Small intestine (tissue), 7 donors: Measurements from ENCODE around the gene ZDHHC4. TPM values are rescaled to one million over a fixed set of nuclear protein-coding genes. Genes with fewer than 3 reads are reported as not detected.

ENCODE experiments used
- DNase-seq, 2 donors: peaks; one replicate each; pipeline versions ENCODE4 v3.0.0 to v3.0.0-alpha.2; 2013
- FAIRE-seq: peaks from 2 replicates; lab custom pipeline; 2012; peaks lifted over from hg19 to GRCh38; lab: Jason Lieb, UNC
- H3K27ac ChIP-seq, 3 donors: one replicate each; pipeline ENCODE4 v1.5.1; 2013; ENCODE audit warnings: low read length in 2 of 3, mild to moderate bottlenecking in 2 of 3, control low read depth in 1 of 3, inconsistent platforms in 1 of 3, low read depth in 1 of 3, moderate library complexity in 1 of 3
- H3K27me3 ChIP-seq, 3 donors: one replicate each; pipeline ENCODE4 v1.6.1; 2013; ENCODE audit warnings: low read length in 3 of 3, inconsistent platforms in 1 of 3; ENCODE audit not compliant: control insufficient read depth in 3 of 3, insufficient read depth in 3 of 3
- H3K36me3 ChIP-seq, 3 donors: one replicate each; pipeline ENCODE4 v1.6.1; 2013; ENCODE audit warnings: low read length in 3 of 3, inconsistent platforms in 1 of 3, low read depth in 1 of 3, mild to moderate bottlenecking in 1 of 3, moderate library complexity in 1 of 3; ENCODE audit not compliant: control insufficient read depth in 3 of 3, insufficient read depth in 2 of 3
- H3K4me1 ChIP-seq, 3 donors: one replicate each; pipeline ENCODE4 v1.6.1; 2013; ENCODE audit warnings: low read length in 2 of 3, inconsistent platforms in 1 of 3, low read depth in 1 of 3, mild to moderate bottlenecking in 1 of 3, moderate library complexity in 1 of 3; ENCODE audit not compliant: control insufficient read depth in 3 of 3, insufficient read depth in 2 of 3
- H3K4me3 ChIP-seq, 3 donors: one replicate each; pipeline ENCODE4 v1.5.1; 2013; ENCODE audit warnings: low read length in 3 of 3, control low read depth in 1 of 3, inconsistent platforms in 1 of 3, low read depth in 1 of 3, mild to moderate bottlenecking in 1 of 3, moderate library complexity in 1 of 3
- H3K9me3 ChIP-seq, 2 donors: one replicate each; pipeline ENCODE4 v1.6.1; 2013; ENCODE audit warnings: low read depth in 1 of 2, low read length in 1 of 2; ENCODE audit not compliant: control insufficient read depth in 2 of 2, insufficient read depth in 1 of 2
- WGBS, 3 donors: extraction: QIAGEN DNeasy Blood & Tissue Kit; methylation state at CpG; one replicate each; pipeline ENCODE4 v1.1.7; 2013; 5-methylcytosine and 5-hydroxymethylcytosine counted together
- polyA plus RNA-seq, 4 donors: library from polyadenylated mRNA; stranded (reverse) in 3 of 4; unstranded in 1 of 4; fragments of 200-250 nt in 3 of 4; fragments of 120-200 nt in 1 of 4; gene quantifications; one replicate each; pipeline versions ENCODE4 v1.2.1 to v1.2.3, GENCODE V29; 2013
- donor health status: healthy with polysubstance abuse.
- donor health status: control.
- donor health status: control.
- donor health status: Bipolar disorder and iron deficiency.
- donor health status: healthy.

The ZDHHC4 gene
- polyA plus RNA-seq, 4 donors: 34.0 to 67.2 (median 40.0) TPM

DNA sequence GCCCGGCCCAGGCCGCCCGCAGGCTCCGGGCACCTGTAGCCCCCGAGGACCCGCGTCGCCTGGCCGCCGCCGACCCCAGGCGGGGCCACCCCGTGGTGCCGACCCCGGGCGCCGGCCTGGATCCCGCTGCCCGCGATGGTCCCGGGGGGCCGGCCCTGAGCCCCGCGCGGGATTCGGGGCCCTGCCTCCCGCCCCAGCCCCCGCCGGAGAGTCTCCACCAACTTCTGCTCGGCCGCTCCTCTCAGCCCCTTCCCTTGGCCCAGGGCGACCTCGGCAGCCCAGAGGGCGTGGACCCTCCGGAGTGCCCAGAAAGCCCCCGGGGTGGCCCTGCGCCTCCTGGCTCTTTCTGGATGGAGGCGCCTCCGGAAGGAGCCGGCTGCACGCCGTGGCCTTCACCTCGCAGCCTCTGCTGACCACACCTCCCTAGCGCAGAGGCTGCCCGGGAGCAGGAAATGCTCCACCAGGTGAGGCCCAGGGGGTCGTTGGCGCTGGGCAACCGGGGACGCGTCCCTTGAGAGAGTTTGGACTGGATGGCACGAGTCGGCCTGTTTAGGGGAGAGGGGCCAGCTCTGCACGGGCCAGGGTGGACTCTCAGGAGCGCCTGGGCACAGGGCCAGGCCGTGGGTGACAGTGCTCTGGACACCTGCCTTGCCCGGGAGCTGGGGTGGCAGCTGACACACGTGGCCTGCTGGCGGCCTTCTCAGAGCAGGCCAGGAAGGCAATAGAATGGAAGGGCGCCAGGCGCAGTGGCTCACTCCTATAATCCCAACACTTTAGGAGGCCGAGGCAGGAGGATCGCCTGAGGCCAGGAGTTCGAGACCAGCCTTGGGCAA, 38.7 kb downstream of the ZDHHC4 start:
- Histone ChIP-seq H3K36me3 (peaks cover 0 to 14% (median 0%) of the 10 kb centered on the region in 3 donors), H3K4me1 (peaks cover 0 to 7% (median 2%) of the 10 kb centered on the region in 3 donors), H3K9me3 (no peaks in the 10 kb centered on the region), H3K27ac (no peak overlapping the region), H3K27me3 (peaks cover 0 to 8% (median 3%) of the 10 kb centered on the region in 3 donors), H3K4me3 (peak overlapping the region; percentile 39 to 60 (median 56))
- FAIRE-seq (no peak), DNase-seq (peak in 1 of 2 donors; percentile 54)
- 11 to 17% (median 13%) methylated on average over 40 to 63 of the region's 63 CpGs for WGBS, 3 donors

DNA sequence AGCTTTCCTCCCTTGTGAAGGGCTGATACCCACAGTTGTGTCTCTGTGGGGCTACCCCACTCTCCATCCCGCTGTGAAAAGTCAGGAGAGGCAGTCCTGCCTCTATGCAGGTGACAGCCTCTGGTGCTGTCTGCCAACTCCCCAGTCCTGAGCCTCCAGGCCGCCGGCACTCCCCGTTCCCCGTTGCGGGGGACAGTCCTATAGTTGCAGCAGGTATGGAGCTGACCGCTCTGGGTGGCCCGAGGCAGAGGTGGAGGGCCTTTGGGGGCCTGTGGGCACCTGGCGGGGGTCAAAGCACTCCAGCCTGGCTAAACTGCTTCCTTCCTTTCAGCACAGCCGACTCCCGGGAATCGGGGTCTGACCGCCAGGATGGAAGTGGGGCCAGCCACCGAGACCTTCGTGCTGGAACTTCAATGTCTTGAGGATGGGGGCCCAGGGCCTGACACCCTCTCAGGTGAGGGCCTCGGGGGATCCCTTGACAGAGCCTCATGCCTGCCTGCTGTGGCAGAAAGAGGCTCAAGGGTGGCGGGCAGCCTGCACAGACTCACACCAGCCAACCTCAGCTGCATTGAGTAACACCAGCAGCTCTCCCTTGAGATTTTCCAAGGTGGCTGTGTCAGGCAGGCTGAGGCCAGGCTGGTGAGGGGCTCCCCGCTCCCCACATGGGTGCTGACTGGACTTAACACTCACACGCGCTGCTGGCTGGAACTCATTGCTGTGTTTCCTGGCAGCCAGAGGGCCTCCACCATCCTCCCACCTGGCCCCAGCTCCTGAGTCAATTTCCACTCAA, 39.8 kb downstream of the ZDHHC4 start:
- Histone ChIP-seq H3K27me3 (peaks cover 0 to 8% (median 3%) of the 10 kb centered on the region in 3 donors), H3K27ac (no peak overlapping the region), H3K9me3 (no peaks in the 10 kb centered on the region), H3K4me3 (no peak overlapping the region), H3K36me3 (peaks cover 0 to 23% (median 0%) of the 10 kb centered on the region in 3 donors), H3K4me1 (peaks cover 0 to 7% (median 2%) of the 10 kb centered on the region in 3 donors)
- 87 to 88% (median 87%) methylated on average over 20 of the region's 20 CpGs for WGBS, 3 donors
- no peak for DNase-seq
- FAIRE-seq: no peak

DNA sequence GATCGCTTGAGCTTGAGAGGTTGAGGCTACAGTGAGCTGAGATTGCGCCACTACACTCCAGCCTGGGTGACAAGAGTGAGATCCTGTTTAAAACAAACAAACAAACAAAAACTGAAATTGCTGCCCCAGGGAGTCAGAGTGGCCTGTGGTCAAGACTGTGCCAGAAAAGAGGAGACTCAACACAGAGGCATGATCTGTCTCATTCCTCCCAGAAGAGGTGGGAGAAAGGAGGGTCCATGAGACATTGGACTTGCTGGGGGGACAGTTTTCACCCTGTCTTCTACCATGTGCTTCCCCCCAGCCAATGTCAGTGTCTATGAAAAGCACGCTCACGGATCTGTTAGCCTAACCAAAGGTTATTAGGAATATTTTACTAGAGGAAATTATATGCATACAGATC, 41.4 kb downstream of the ZDHHC4 start:
- no peak overlapping the region for H3K4me3 ChIP-seq
- H3K4me1 ChIP-seq: peaks cover 0 to 7% (median 2%) of the 10 kb centered on the region in 3 donors
- peaks cover 0 to 34% (median 0%) of the 10 kb centered on the region in 3 donors for H3K36me3 ChIP-seq
- peaks cover 0 to 8% (median 3%) of the 10 kb centered on the region in 3 donors for H3K27me3 ChIP-seq
- H3K27ac ChIP-seq: no peak overlapping the region
- WGBS, 3 donors: 77 to 87% (median 83%) methylated on average over 4 of the region's 4 CpGs
- FAIRE-seq: no peak
- no peaks in the 10 kb centered on the region for H3K9me3 ChIP-seq
- DNase-seq: no peak

DNA sequence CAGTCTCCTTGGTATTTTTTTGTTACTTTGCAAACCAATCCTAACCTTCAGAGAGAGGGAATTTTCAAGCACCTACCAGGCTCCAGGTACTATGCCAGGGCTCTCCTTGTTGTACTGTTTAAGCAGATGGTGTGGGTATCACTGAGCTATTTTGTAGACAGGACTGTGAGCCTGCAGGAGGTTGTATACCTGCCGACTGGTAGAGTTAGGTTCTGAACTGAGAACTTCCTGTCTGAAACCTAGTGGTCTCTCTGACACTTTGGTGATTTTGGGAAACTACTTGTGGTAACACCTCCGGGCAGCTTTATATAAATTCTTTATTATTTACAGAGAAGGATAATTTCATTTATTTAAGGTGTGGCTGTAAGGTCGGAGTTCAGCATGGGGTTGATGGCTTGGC, 42.7 kb downstream of the ZDHHC4 start:
- no peak overlapping the region for H3K4me3 ChIP-seq
- peaks cover 0 to 5% (median 2%) of the 10 kb centered on the region in 3 donors for H3K4me1 ChIP-seq
- no peaks in the 10 kb centered on the region for H3K9me3 ChIP-seq
- whole genome bisulfite sequencing, 3 donors: 10 to 59% (median 17%) methylated on average over 3 of the region's 3 CpGs
- no peak for FAIRE-seq
- H3K36me3 ChIP-seq: peaks cover 0 to 34% (median 0%) of the 10 kb centered on the region in 3 donors
- no peak overlapping the region for H3K27ac ChIP-seq
- DNase-seq: peak in 1 of 2 donors; percentile 26
- H3K27me3 ChIP-seq: peaks cover 0 to 5% (median 1%) of the 10 kb centered on the region in 3 donors

DNA sequence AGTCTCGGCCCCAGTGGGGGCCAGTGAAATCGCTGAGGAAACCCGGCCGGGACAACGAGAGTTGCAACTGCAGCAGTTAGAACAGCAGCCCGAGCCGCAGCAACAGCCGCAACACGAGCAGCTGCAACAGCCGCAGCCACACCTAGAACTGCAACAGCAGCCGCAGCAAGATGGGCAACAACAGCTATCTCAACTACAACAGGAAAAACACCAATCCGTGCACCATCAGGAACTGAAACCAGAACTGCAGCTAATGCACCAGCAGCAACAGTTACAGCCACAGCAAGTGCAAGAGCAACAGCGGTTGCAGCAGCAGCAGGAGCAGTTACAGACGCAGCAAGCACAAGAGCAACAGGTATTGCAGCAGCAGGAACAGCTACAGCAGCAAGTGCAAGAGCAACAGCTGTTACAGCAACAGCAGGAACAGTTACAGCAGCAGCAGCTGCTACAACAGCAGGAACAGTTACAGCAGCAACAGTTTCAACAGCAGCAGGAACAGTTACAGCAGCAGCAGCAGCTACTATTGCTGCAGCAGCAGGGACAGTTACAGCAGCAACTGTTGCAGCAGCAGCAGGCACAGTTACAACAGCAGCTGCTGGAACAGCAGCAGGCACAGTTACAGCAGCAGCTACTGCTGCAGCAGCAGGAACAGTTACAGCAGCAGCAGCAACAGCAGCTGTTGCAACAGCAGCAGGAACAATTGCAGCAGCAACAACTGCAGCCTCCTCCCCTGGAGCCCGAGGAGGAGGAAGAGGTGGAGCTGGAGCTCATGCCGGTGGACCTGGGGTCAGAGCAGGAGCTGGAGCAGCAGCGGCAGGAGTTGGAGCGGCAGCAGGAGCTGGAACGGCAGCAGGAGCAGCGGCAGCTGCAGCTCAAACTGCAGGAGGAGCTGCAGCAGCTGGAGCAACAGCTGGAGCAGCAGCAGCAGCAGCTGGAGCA, 44.2 kb downstream of the ZDHHC4 start:
- peaks cover 0 to 2% (median 0%) of the 10 kb centered on the region in 3 donors for H3K4me1 ChIP-seq
- H3K27me3 ChIP-seq: no peaks in the 10 kb centered on the region
- no peak overlapping the region for H3K27ac ChIP-seq
- DNase-seq (peak in 1 of 2 donors; percentile 41), FAIRE-seq (no peak)
- no peaks in the 10 kb centered on the region for H3K9me3 ChIP-seq
- peaks cover 0 to 37% (median 0%) of the 10 kb centered on the region in 3 donors for H3K36me3 ChIP-seq
- WGBS, 3 donors: 61 to 80% (median 70%) methylated on average over 20 of the region's 20 CpGs
- no peak overlapping the region for H3K4me3 ChIP-seq

DNA sequence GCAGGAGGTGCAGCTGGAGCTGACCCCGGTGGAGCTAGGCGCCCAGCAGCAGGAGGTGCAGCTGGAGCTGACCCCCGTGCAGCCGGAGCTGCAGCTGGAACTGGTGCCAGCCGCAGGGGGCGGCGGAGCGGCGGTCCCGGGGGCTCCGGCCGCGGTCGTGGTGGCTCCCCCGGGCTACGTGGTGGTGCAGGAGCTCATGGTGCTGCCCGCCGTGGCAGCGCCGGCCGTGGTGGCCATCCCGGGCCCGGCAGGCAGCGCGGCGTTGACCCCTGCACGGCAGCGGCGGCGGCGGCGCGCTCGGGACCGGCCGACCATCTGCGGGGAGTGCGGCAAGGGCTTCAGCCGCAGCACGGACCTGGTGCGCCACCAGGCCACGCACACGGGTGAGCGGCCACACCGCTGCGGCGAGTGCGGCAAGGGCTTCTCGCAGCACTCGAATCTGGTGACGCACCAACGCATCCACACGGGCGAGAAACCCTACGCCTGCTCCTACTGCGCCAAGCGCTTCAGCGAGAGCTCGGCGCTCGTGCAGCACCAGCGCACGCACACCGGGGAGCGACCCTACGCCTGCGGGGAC, 45.0 kb downstream of the ZDHHC4 start:
- Histone ChIP-seq H3K36me3 (peaks cover 0 to 36% (median 0%) of the 10 kb centered on the region in 3 donors), H3K27me3 (no peaks in the 10 kb centered on the region), H3K9me3 (no peaks in the 10 kb centered on the region), H3K4me1 (peaks cover 0 to 2% (median 0%) of the 10 kb centered on the region in 3 donors), H3K4me3 (no peak overlapping the region), H3K27ac (no peak overlapping the region)
- no peak for FAIRE-seq
- WGBS, 3 donors: 95 to 97% (median 97%) methylated on average over 48 to 67 of the region's 67 CpGs
- no peak for DNase-seq

DNA sequence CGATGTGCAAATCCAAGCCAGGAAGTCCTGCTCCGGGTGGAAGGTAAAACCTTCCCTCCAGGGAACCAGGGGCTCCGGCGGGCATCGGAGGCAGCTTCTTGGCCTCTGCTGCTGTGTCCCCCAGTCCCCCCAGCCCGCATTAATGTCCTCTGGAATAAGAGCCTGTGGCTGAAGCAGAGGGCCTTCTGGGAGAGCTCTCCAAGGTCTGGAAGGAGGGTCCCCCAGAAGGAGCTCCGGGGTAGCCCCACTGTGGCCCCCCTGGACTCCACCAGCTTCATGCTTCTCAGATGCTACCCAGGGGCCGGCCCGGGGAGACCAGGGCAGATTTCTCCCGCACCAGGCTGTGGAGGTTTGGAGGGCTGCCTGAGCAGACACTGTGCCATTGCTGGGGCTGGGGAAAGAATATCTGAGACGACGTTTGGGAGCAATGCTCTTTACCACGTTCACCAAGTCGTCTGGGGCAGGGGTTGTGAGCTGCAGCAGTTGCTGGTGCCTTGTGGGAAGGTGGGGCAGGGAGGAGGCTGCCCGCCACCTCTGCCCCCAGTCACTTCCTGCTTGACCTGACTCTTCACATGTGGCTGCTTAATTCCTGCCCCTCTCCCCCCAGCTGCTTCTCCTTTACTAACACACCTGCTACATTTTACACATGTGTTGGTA, 46.5 kb downstream of the ZDHHC4 start:
- Histone ChIP-seq H3K9me3 (no peaks in the 10 kb centered on the region), H3K27ac (no peak overlapping the region), H3K4me1 (peaks cover 0 to 2% (median 0%) of the 10 kb centered on the region in 3 donors), H3K4me3 (no peak overlapping the region), H3K36me3 (peaks cover 0 to 29% (median 0%) of the 10 kb centered on the region in 3 donors), H3K27me3 (no peaks in the 10 kb centered on the region)
- no peak for FAIRE-seq
- DNase-seq: no peak
- WGBS, 3 donors: 62 to 75% (median 74%) methylated on average over 15 of the region's 15 CpGs
